Astrocyte of the spinal cord (primary cell): ENCODE measurements around the gene GLMN.

Experiments used
- DNase-seq: peaks from one replicate; pipeline ENCODE4 v3.0.0; 2011; ENCODE audit warnings: low read depth, low spot score
- H3K4me3 ChIP-seq: 2 replicates; pipeline ENCODE4 v1.5.1; 2011; ENCODE audit warnings: low read depth, mild to moderate bottlenecking, low read length, moderate library complexity
- in situ Hi-C: cut with HindIII; loops from 2 replicates; pipeline ENCODE4 v1.10.0; 2017; ENCODE audit warnings: low sequenced_read_pairs
- TF ChIP-seq, protein P1 (sequence below): IDR thresholded peaks from 2 replicates; pipeline ENCODE4 v1.5.1; 2012; ENCODE audit warnings: low read depth, mild to moderate bottlenecking, low read length, inconsistent platforms

The GLMN gene

DNA sequence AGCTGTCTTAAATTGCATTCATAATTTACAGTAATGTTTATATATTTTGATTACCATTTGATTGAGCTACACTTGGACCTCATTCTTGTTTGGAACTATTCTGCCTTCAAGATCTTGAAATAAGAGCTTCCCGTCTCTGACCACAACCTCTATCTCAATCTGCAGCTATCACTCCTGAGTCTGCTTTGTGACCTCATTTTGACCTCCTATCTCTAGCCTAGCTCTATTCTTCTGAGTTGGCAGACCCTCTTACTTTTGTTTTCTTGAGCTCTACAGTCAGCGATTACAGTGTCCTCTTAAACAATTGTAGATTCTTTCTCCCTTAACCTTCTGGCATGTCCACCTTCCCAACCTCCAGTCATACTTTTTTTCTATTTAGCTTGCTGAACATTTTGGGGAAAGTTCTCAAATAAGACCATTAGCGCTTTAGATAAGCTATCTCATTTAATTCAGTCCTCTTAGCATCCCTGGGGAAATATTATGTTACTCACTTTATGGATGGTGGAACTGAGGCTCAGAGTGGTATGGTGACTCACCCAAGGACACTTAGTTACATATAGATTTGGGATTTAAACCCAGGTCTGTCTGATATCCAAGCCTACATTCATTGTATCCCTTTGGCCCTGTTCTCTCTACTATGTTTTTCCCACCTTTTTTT lies 19.2 kb upstream of the GLMN start:
- in situ Hi-C loops = no loop called here
- TF ChIP-seq, protein P1, sequence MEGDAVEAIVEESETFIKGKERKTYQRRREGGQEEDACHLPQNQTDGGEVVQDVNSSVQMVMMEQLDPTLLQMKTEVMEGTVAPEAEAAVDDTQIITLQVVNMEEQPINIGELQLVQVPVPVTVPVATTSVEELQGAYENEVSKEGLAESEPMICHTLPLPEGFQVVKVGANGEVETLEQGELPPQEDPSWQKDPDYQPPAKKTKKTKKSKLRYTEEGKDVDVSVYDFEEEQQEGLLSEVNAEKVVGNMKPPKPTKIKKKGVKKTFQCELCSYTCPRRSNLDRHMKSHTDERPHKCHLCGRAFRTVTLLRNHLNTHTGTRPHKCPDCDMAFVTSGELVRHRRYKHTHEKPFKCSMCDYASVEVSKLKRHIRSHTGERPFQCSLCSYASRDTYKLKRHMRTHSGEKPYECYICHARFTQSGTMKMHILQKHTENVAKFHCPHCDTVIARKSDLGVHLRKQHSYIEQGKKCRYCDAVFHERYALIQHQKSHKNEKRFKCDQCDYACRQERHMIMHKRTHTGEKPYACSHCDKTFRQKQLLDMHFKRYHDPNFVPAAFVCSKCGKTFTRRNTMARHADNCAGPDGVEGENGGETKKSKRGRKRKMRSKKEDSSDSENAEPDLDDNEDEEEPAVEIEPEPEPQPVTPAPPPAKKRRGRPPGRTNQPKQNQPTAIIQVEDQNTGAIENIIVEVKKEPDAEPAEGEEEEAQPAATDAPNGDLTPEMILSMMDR = no peak
- DNase-seq = no peak

DNA sequence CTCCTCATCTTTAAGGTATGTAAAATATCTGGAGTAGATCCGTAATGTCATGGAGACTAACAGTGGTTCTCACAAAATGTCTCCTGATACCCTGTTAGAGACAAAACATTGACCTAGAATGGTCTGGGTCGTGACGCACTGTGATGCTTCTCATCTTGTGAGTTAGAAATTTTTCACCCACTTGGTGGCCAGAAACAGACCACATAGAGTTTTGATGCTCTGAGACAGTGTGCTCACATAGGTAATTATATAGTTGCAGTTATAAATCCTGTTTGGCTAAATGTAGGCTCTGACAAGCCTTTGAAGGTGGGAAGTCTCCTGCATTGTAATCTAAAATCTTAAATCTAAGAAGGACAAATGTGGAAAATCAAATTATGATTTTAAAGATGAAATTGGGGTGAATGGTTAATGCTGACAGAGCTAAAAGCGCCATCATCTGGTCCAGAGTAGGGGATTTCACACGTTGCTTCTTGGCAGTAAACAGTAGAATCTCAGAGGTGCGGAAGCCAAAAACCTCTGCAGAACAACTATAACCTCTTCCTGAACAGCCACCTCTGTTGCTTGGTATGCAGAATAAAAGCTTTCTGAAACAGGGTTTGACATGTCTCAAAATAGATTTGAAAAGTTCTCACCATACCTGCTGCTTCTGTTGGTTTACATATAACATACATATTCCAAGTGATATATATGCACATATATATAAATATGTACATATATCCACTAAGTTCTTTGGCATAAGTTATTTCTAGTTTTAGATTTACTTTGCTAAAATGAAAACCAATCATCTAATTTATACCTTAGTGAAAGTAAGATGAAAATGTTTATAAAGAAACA lies 17.2 kb upstream of the GLMN start:
- TF ChIP-seq, protein P1 = no peak
- DNase-seq = no peak
- H3K4me3 ChIP-seq = no peak overlapping the region
- in situ Hi-C loops = no loop called here

More for the DNA sequence above, 19.2 kb upstream of the GLMN start:
- H3K4me3 ChIP-seq = no peak overlapping the region

DNA sequence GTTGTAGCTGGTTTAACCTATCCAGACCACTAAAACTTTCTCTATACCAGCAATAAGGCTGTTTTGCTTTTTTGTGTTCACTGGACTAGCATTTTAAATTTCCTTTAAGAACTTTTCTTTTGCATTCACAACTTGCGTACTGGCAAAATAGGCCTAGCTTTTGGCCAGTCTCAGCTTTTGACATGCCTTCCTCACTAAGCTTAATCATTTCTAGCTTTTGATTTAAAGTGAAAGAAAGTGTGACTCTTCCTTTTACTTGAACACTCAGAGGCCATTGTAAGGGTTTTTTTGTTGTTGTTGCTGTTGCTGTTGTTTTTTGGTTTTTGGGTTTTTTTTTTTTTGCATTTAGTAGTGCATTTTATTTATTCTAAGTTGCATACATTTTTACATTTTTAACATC lies 15.2 kb upstream of the GLMN start:
- TF ChIP-seq, protein P1 = no peak
- in situ Hi-C loops = no loop called here
- no peak overlapping the region for H3K4me3 ChIP-seq
- no peak for DNase-seq

DNA sequence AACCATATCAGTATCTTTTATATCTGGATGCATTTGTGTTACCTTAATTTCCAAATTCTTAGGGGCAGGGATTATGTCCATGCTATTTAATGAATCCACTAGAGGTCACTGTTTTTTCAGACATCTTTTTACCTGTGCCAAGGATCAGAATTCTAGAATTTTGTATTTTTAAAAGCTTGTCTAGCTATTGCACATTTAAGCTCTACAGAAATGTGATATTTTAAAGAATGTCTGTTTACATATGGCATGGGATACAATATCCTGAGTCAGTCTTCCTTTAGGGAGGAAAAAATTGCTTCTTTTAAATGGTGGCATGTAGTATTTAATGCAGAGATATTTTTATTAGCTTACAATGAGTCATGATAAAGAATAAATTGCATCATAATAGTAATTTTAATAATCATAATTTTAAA lies 11.4 kb upstream of the GLMN start:
- peak; percentile 52 for DNase-seq
- no peak overlapping the region for H3K4me3 ChIP-seq
- TF ChIP-seq, protein P1 = peak; percentile 51
- in situ Hi-C loops = no loop called here

- no peak overlapping the region for H3K4me3 ChIP-seq
- in situ Hi-C loops = no loop called here
- no peak for DNase-seq
- TF ChIP-seq, protein P1 = no peak
These were observed 9.2 kb upstream of the GLMN start for GRCh38 chr1:92307980-92308379.

GRCh38 chr1:92306020-92306419 lies 7.2 kb upstream of the GLMN start:
- DNase-seq = no peak
- no peak overlapping the region for H3K4me3 ChIP-seq
- in situ Hi-C loops = no loop called here
- TF ChIP-seq, protein P1 = no peak
